ENCODE data around the gene PRSS58. TPM values are rescaled to one million over a fixed set of nuclear protein-coding genes. Genes with fewer than 3 reads are reported as not detected.

The PRSS58 gene
- total RNA-seq, 2 experiments from 2014 or later: not detected

GRCh38 chr7:142275028-142275427 is 17.2 kb upstream of the PRSS58 start:
- no peak for DNase-seq (ENCODE audit: low spot score)
- Histone ChIP-seq H4K20me1 (ENCODE audit: insufficient read depth, low read length) (no peaks in the 10 kb centered on the region), H3K27ac (ENCODE audit: low read depth, low read length, poor library complexity, severe bottlenecking) (no peak overlapping the region), H3K79me2 (ENCODE audit: insufficient read depth, low read depth, low read length) (no peaks in the 10 kb centered on the region), H3K9me2 (ENCODE audit: insufficient read depth, low read length) (no peaks in the 10 kb centered on the region), H2AFZ (ENCODE audit: low read length) (no peak overlapping the region), H3K9me3 (ENCODE audit: low read length) (no peaks in the 10 kb centered on the region), H3K36me3 (ENCODE audit: insufficient read depth, low read length) (no peaks in the 10 kb centered on the region), H3K4me2 (ENCODE audit: low read length) (no peak overlapping the region), H3K4me3 (ENCODE audit: low read depth, low read length, poor library complexity, severe bottlenecking) (no peak overlapping the region), H3K4me1 (ENCODE audit: insufficient read depth, low read length, poor library complexity, severe bottlenecking) (no peaks in the 10 kb centered on the region)
- no TSS peak for BruUV-seq (replicated peaks)
- intact Hi-C loops (cut with micrococcal nuclease; ENCODE audit: unreplicated experiment): no loop called here
- CTCF ChIA-PET (ENCODE audit: unreplicated experiment): no interaction called here
- no peak for TF ChIP-seq CTCF (conservative IDR thresholded peaks at IDR 0.05; ENCODE audit: low read length)
- no peak for TF ChIP-seq EZH2phosphoT487 (IDR thresholded peaks at IDR 0.05; ENCODE audit: borderline replicate concordance, low read depth, low read length)
- POLR2A ChIA-PET: no interaction called here

GRCh38 chr7:142272841-142273240 is 15.0 kb upstream of the PRSS58 start:
- Histone ChIP-seq H3K4me2 (ENCODE audit: low read length) (no peak overlapping the region), H3K79me2 (ENCODE audit: insufficient read depth, low read depth, low read length) (no peaks in the 10 kb centered on the region), H2AFZ (ENCODE audit: low read length) (no peak overlapping the region), H3K4me3 (ENCODE audit: low read depth, low read length, poor library complexity, severe bottlenecking) (no peak overlapping the region), H3K27ac (ENCODE audit: low read depth, low read length, poor library complexity, severe bottlenecking) (no peak overlapping the region), H3K9me3 (ENCODE audit: low read length) (no peaks in the 10 kb centered on the region), H4K20me1 (ENCODE audit: insufficient read depth, low read length) (no peaks in the 10 kb centered on the region), H3K36me3 (ENCODE audit: insufficient read depth, low read length) (no peaks in the 10 kb centered on the region), H3K9me2 (ENCODE audit: insufficient read depth, low read length) (no peaks in the 10 kb centered on the region), H3K4me1 (ENCODE audit: insufficient read depth, low read length, poor library complexity, severe bottlenecking) (no peaks in the 10 kb centered on the region)
- intact Hi-C loops (cut with micrococcal nuclease; ENCODE audit: unreplicated experiment): no loop called here
- POLR2A ChIA-PET: interaction anchor here (0.5 to 0.6 kb wide), 2 partner anchors 9 to 241 kb away, joined by 3 to 4 read pairs; no protein-coding TSS in a partner anchor
- no peak for TF ChIP-seq CTCF (conservative IDR thresholded peaks at IDR 0.05; ENCODE audit: low read length)
- TF ChIP-seq EZH2phosphoT487 (IDR thresholded peaks at IDR 0.05; ENCODE audit: borderline replicate concordance, low read depth, low read length): no peak
- no TSS peak for BruUV-seq (replicated peaks)
- CTCF ChIA-PET (ENCODE audit: unreplicated experiment): no interaction called here
- DNase-seq (ENCODE audit: low spot score): no peak

GRCh38 chr7:142263598-142264380 is 5.9 kb upstream of the PRSS58 start:
- no peaks in the 10 kb centered on the region for H3K79me2 ChIP-seq (ENCODE audit: insufficient read depth, low read depth, low read length)
- intact Hi-C loops (cut with micrococcal nuclease; ENCODE audit: unreplicated experiment): no loop called here
- H3K4me2 ChIP-seq (ENCODE audit: low read length): no peak overlapping the region
- no peaks in the 10 kb centered on the region for H3K9me3 ChIP-seq (ENCODE audit: low read length)
- ChIA-PET POLR2A (no interaction called here), CTCF (ENCODE audit: unreplicated experiment) (interaction anchor here (0.5 kb wide), 1 partner anchor 49 kb away, joined by 3 read pairs; no protein-coding TSS in a partner anchor)
- BruUV-seq (replicated peaks): no TSS peak
- no peaks in the 10 kb centered on the region for H3K4me1 ChIP-seq (ENCODE audit: insufficient read depth, low read length, poor library complexity, severe bottlenecking)
- H3K9me2 ChIP-seq (ENCODE audit: insufficient read depth, low read length): no peaks in the 10 kb centered on the region
- no peak overlapping the region for H3K4me3 ChIP-seq (ENCODE audit: low read depth, low read length, poor library complexity, severe bottlenecking)
- no peak overlapping the region for H3K27ac ChIP-seq (ENCODE audit: low read depth, low read length, poor library complexity, severe bottlenecking)
- no peaks in the 10 kb centered on the region for H3K36me3 ChIP-seq (ENCODE audit: insufficient read depth, low read length)
- no peaks in the 10 kb centered on the region for H4K20me1 ChIP-seq (ENCODE audit: insufficient read depth, low read length)
- no peak for TF ChIP-seq CTCF (conservative IDR thresholded peaks at IDR 0.05; ENCODE audit: low read length)
- TF ChIP-seq EZH2phosphoT487 (IDR thresholded peaks at IDR 0.05; ENCODE audit: borderline replicate concordance, low read depth, low read length): no peak
- H2AFZ ChIP-seq (ENCODE audit: low read length): no peak overlapping the region
- no peak for DNase-seq (ENCODE audit: low spot score)

All from OCI-LY7 (cell line).